K562 (cell line): ENCODE data around the gene PRRT1. TPM values are rescaled to one million over a fixed set of nuclear protein-coding genes. Genes with fewer than 3 reads are reported as not detected.
A peak's percentile ranks its signal among the peaks of the same experiment; 100 is the strongest.

ENCODE experiments used
- E2F8 ChIP-seq: fragments of 450-650 bp; IDR thresholded peaks from 2 replicates; pipeline ENCODE4 v1.7.1; 2018; ENCODE audit warnings: mild to moderate bottlenecking, low read depth; ENCODE audit not compliant: partially characterized antibody
- EGR1 ChIP-seq: fragments of 450-650 bp; conservative IDR thresholded peaks from 2 replicates; pipeline ENCODE4 v1.6.1; 2017; ENCODE audit warnings: mild to moderate bottlenecking
- GTF2B ChIP-seq: IDR thresholded peaks from 2 replicates; pipeline ENCODE4 v1.6.1; 2011; ENCODE audit not compliant: insufficient read length; ENCODE audit errors: extremely low read depth
- ILF3 ChIP-seq: fragments of 450-650 bp; IDR thresholded peaks from 2 replicates; pipeline ENCODE4 v1.6.1; 2018; ENCODE audit warnings: antibody characterized with exemption, mild to moderate bottlenecking, moderate library complexity, borderline replicate concordance
- KLF13 ChIP-seq: fragments of 450-650 bp; IDR thresholded peaks from 2 replicates; pipeline ENCODE4 v1.6.1; 2016; ENCODE audit warnings: missing genetic modification characterization, low read depth, mild to moderate bottlenecking, missing compliant biosample characterization, moderate library complexity, borderline replicate concordance
- MYBL2 ChIP-seq, 2 experiments: fragments of 450-650 bp in 1 of 2; sonication (generic) in 1 of 2; formaldehyde crosslinking in 1 of 2; IDR thresholded peaks; 2 replicates each; pipeline versions ENCODE4 v1.6.1 to v1.8.1; 2017 to 2022; ENCODE audit warnings: borderline replicate concordance in 1 of 2, inconsistent platforms in 1 of 2, low read depth in 1 of 2, mild to moderate bottlenecking in 1 of 2, missing genetic modification reagents in 1 of 2, moderate library complexity in 1 of 2
- NR2F6 ChIP-seq: fragments of 450-650 bp; formaldehyde crosslinking; IDR thresholded peaks from 2 replicates; pipeline ENCODE4 v1.4.0; 2020; ENCODE audit warnings: mild to moderate bottlenecking
- SNIP1 ChIP-seq: fragments of 450-650 bp; IDR thresholded peaks from 2 replicates; pipeline ENCODE4 v1.7.1; 2017; ENCODE audit warnings: low read depth, mild to moderate bottlenecking
- SRF ChIP-seq, 2 experiments: fragments of 250-450, 450-650 bp in 1 of 2; sonication (Bioruptor Pico) in 1 of 2; sonication (generic) in 1 of 2; formaldehyde crosslinking; IDR thresholded peaks; 2 replicates each; pipeline versions ENCODE4 v1.5.0 to v1.5.1; 2020 to 2022; ENCODE audit warnings: mild to moderate bottlenecking in 1 of 2, missing genetic modification reagents in 1 of 2
- YY1 ChIP-seq, 3 experiments: IDR thresholded peaks; 2 replicates each; pipeline ENCODE4 v1.6.1; 2011; ENCODE audit warnings: low read length in 2 of 3, mild to moderate bottlenecking in 2 of 3, moderate library complexity in 2 of 3, borderline replicate concordance in 1 of 3, control low read depth in 1 of 3, low read depth in 1 of 3; ENCODE audit not compliant: insufficient read depth in 3 of 3, insufficient replicate concordance in 2 of 3, control insufficient read depth in 1 of 3, insufficient read length in 1 of 3; ENCODE audit errors: extremely low read depth in 1 of 3
- ZBTB8A ChIP-seq: fragments of 450-650 bp; IDR thresholded peaks from 2 replicates; pipeline ENCODE4 v1.6.1; 2018; ENCODE audit warnings: mild to moderate bottlenecking, moderate library complexity; ENCODE audit not compliant: partially characterized antibody
- ZNF133 ChIP-seq: fragments of 250-450 bp; sonication (Bioruptor Pico); IDR thresholded peaks from 2 replicates; pipeline ENCODE4 v1.4.0; 2020; ENCODE audit warnings: mild to moderate bottlenecking
- ZNF146 ChIP-seq: IDR thresholded peaks from one replicate; pipeline ENCODE4 v1.6.1; 2018; ENCODE audit warnings: missing compliant biosample characterization; ENCODE audit not compliant: unreplicated experiment
- ZNF197 ChIP-seq: fragments of 200-800 bp; sonication (Bioruptor generic); IDR thresholded peaks from 2 replicates; pipeline ENCODE4 v1.6.1; 2016; ENCODE audit warnings: low read depth, missing genetic modification characterization, missing compliant biosample characterization
- ZNF395 ChIP-seq: fragments of 200-800 bp; sonication (Bioruptor generic); IDR thresholded peaks from 2 replicates; pipeline ENCODE4 v1.6.1; 2017; ENCODE audit warnings: missing genetic modification characterization, missing compliant biosample characterization
- ZNF830 ChIP-seq: fragments of 250-450 bp; sonication (Bioruptor Pico); IDR thresholded peaks from 2 replicates; pipeline ENCODE4 v1.5.0; 2021; ENCODE audit warnings: mild to moderate bottlenecking
- polyA plus RNA-seq, 8 experiments: library from polyadenylated mRNA; depleted of rRNA in 4 of 8; stranded (reverse) in 5 of 8; unstranded in 3 of 8; fragments of >200 nt; fragmentation: Nextera tagmentation in 2 of 8; fragmentation: Illumina TruSeq in 1 of 8; extraction: Ambion mirVana in 2 of 8; extraction: Trizol in 1 of 8; gene quantifications; 2 replicates each; pipeline versions ENCODE4 v1.2.1 to v1.2.3, GENCODE V29; 2011 to 2014; ENCODE audit warnings: inconsistent platforms in 1 of 8, missing spikeins in 1 of 8
- total RNA-seq, 7 experiments: library from RNA; depleted of rRNA in 6 of 7; stranded (reverse); fragments of >200 nt in 6 of 7; fragmentation: Illumina TruSeq in 2 of 7; extraction: Trizol in 2 of 7; gene quantifications; 2 replicates each; pipeline versions ENCODE4 v1.2.1 to v1.2.3, GENCODE V29; 2011 to 2021; ENCODE audit warnings: low replicate concordance in 1 of 7

The PRRT1 gene
- total and polyA plus RNA-seq, 9 of the 15 experiments (the other 6 are each of a cell fraction or from before 2014, with no cell fraction given) = 0.14 to 3.5 (median 0.41) TPM

GRCh38 chr6:32167761-32168262, 16.1 kb upstream of the PRRT1 start (continued):
- TF ChIP-seq E2F8 (no peak), ILF3 (peak; percentile 54; the same call in 1 of the 2 replicates), ZNF146 (CRISPR knock-in tag) (no peak), ZNF197 (CRISPR knock-in tag) (peak; percentile 83; the same call in 1 of the 2 replicates), YY1 (IDR thresholded peaks at IDR 0.05; ENCODE audit: borderline replicate concordance in 1 of 3, control insufficient read depth in 1 of 3, extremely low read depth in 1 of 3, insufficient read depth in 3 of 3, insufficient read length in 1 of 3, insufficient replicate concordance in 2 of 3, low read depth in 1 of 3, low read length in 2 of 3) (peak in 1 of 3 experiments; percentile 48), ZNF133 (no peak), SNIP1 (no peak), ZNF395 (peak; percentile 89), KLF13 (tag) (no peak), EGR1 (no peak), GTF2B (no peak), ZBTB8A (no peak), NR2F6 (CRISPR knock-in tag) (no peak), ZNF830 (CRISPR knock-in tag) (no peak), MYBL2 (IDR thresholded peaks at IDR 0.05; ENCODE audit: low read depth) (no peak), MYBL2 (CRISPR knock-in tag; IDR thresholded peaks at IDR 0.05; ENCODE audit: borderline replicate concordance) (no peak), SRF (CRISPR knock-in tag; IDR thresholded peaks at IDR 0.05) (0 out of 4 replicates have a peak, but pooled peaks of 1 of the 2 experiments have one; percentile 14)
